HG03565 (cell line): ENCODE results near the gene CDK5RAP2.

Experiments
- ATAC-seq: cut with Tn5 transposase; IDR thresholded peaks from one replicate; pipeline ENCODE4 v1.9.1; 2021; ENCODE audit warnings: mild to moderate bottlenecking, moderate library complexity; ENCODE audit not compliant: unreplicated experiment

Gene CDK5RAP2

GRCh38 chr9:120440791-120441190 is 139.2 kb downstream of the CDK5RAP2 start:
- ATAC-seq = no peak

- ATAC-seq = no peak
Observed at GRCh38 chr9:120439926-120440325, 140.0 kb downstream of the CDK5RAP2 start.

- ATAC-seq = no peak
Observed at GRCh38 chr9:120438836-120439546, 141.0 kb downstream of the CDK5RAP2 start.

DNA sequence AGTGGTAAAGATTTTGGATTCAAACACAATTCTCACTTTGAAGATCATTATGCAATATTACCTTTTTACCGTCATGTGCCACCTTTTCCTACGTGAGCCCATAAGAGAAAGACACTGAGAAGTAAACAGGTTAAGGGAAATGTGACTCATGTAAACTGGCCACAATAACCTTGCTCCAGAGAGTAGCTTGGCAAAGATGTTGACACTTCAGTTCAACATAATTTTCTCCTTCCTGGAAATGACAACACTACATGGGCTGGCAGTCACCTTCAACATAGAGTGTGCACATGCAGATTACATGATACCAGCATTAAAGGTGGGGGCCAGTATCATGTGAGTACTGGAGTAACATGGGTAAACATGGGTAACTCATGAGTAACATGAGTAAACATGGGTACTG is 141.9 kb downstream of the CDK5RAP2 start:
- no peak for ATAC-seq

- ATAC-seq = no peak
Observed at GRCh38 chr9:120436983-120437475, 142.9 kb downstream of the CDK5RAP2 start.

- ATAC-seq = no peak
Observed at GRCh38 chr9:120436446-120436845, 143.5 kb downstream of the CDK5RAP2 start.

- no peak for ATAC-seq
Observed at GRCh38 chr9:120435091-120435490, 144.9 kb downstream of the CDK5RAP2 start.

DNA sequence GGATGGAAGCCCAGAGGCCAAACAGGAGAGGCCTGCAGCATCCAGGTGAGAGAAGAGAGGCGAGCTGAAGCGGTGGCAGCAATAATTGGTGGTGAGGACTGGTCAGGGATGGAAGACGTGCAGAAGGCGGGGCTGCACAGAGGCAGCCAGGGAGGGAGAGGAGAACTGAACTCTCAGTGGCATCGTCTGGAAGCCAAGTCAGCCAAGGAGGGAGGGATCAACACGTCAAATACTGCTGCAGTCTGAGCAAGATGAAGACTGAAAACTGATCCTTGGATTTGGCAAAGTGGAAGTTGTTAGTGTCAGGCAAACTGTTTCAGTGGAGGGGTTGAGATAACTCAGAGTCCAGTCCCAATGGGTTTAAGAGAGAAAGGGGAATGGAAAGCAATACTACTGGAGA is 145.4 kb downstream of the CDK5RAP2 start:
- no peak for ATAC-seq

GRCh38 chr9:120433701-120434100 is 146.3 kb downstream of the CDK5RAP2 start:
- ATAC-seq = no peak

DNA sequence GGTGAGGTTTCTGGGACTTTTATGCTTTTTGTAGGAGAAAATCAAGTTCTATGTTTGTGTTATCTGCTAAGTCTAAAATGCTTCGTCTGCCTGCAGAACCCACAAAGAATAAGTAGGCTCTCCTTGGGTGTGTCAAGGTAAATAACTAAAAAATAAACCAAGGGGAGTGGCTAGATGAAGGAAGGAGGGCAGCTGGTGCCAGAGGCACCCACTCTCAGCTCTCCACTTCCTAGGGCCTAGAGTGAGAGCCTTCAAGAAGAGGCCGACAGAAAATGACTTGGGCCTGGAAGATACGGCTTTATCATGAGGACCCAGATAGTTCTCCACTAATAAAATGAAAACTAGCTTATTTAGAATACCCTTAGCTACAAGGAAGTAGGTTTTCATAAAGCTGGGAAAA is 147.4 kb downstream of the CDK5RAP2 start:
- ATAC-seq = no peak

DNA sequence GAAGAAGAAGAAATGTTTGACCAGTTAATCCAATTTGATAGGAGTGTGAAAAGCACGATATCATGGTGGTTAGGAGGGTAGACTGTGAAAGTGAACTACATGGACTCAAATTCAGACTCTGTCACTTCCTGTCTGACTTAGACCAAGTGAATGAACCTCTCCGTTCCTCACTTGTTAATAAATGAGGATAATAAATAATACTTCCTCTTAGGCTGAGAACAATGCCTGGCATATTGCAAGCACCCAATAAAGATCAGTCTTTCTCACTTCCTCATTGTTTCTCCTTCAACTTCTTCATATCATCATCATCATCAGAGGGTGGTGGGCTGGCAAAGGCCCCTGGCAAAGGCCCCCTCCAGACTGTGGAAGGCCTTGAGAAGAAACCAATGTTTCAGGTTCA is 148.7 kb downstream of the CDK5RAP2 start:
- ATAC-seq = no peak

- no peak for ATAC-seq
Observed at GRCh38 chr9:120424248-120424647, 155.7 kb downstream of the CDK5RAP2 start.

GRCh38 chr9:120423812-120424211 is 156.2 kb downstream of the CDK5RAP2 start:
- ATAC-seq = no peak

- no peak for ATAC-seq
Observed at GRCh38 chr9:120421977-120422376, 158.0 kb downstream of the CDK5RAP2 start.

DNA sequence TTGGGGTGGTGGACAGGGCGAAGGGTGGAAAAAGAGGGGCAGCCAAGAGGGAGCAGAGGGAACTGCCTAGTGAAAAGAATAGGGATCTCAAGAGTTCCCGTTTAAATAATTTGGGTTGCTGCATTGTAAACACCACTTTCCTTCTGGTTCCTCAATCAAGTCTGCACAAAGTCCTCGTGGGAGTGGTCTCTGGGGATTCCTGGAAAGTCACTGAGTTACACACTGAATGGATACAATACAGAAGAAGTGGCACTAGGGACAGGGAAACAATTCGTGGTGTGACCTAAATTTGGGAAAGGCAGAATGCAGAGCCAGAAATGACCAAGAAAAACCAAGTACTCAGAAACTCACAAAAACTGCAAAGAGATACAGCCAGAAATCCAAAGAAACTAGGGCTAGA is 161.7 kb downstream of the CDK5RAP2 start:
- ATAC-seq = no peak

- no peak for ATAC-seq
Observed at GRCh38 chr9:120416781-120417427, 163.1 kb downstream of the CDK5RAP2 start.

GRCh38 chr9:120413121-120414048 is 166.6 kb downstream of the CDK5RAP2 start:
- no peak for ATAC-seq

DNA sequence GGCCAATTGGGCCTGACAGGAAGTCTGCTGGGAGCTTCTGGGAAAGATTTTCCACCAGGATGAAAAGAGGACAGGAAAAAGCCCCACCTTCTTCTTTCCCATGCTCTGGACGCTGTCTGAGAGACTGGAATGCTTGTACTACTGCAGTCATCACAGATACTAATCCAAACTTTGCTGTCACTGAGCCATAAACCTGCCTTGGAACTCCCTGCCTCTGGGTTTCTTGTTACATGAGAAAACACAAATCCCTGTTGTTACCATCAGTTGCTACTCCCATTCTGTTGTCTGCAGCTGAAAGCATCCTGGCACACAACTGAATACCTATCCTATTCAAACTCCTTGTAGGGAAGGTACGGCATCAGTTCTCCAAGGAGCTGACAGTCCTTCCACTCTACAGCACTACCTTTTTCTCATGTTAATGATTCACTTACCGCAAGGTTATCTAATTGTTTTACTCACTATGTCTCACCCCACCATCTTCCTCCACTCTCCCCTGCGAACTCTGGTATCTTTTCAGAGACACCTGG is 167.5 kb downstream of the CDK5RAP2 start:
- no peak for ATAC-seq

DNA sequence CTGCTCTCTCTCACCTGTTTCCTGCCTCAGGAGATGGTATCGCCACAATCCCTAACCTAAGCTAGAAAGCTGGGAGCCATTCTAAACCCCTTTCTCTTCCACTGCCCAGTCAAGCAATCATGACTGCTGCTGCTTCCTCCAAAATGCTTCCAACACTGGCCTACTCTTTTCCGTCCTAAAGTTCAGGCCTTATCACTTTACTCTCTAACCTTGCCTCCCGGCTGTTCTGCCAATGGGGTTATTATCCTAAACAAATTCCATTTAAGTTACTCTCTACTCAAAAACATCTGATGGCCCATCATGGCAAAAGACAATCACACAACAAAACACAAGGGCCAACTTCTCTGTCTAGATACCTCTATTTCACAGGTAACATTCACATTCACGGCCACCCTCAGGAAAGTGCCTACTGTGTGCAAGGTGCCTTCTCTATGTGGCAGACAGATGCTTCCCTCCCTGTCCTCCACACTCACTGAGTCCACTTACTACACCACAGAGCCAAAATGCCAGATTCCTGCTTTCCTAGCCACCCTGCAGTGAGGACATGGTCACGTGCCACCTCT is 168.0 kb downstream of the CDK5RAP2 start:
- no peak for ATAC-seq

DNA sequence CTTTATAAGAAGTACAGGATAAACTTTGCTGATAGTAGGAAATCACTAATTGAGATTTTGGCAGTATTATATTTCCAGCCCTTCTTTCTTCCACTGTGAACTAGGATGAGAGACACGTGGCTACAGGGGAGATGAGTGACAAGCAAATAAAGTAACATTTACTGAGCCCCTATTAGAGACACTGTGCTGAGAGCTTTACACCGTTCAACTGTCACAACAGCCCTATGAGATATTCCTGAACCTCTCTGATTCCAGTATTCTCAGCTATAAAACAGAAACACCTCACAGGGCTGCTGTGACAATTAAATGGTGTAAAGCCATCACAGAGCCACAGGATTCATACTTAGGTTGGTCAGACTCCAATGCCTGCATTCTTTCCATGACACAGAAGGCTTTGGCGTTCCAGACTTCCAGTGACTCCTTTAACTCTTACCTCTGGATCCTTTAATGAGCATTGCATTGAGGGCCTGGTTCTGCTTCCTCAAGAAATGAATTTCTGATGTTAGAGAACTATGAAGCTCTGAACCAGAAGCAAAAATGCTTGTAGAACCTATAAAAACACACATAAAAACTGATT is 169.0 kb downstream of the CDK5RAP2 start:
- no peak for ATAC-seq
